Tibial artery (tissue), 4 donors: ENCODE measurements around the gene DACT2.

Experiments used
- DNase-seq, 2 donors: peaks; one replicate each; pipeline ENCODE4 v3.0.0-alpha.2; 2019
- H3K27ac ChIP-seq, 2 donors: fragments of 200-600 bp; sonication (generic) in 1 of 2; 1 replicate in 1 of 2; 2 replicates in 1 of 2; pipeline ENCODE4 v1.5.1; 2018 to 2019; ENCODE audit warnings: mild to moderate bottlenecking in 1 of 2
- H3K27me3 ChIP-seq, 2 donors: fragments of 200-600 bp; sonication (generic) in 1 of 2; one replicate each; pipeline versions ENCODE4 v1.5.1 to v1.6.0; 2016 to 2019
- H3K36me3 ChIP-seq, 3 donors: fragments of 200-600 bp; sonication (generic) in 2 of 3; one replicate each; pipeline ENCODE4 v1.5.1; 2016 to 2019; ENCODE audit warnings: mild to moderate bottlenecking in 2 of 3
- H3K4me1 ChIP-seq, 4 donors: fragments of 200-600 bp; sonication (generic) in 2 of 4; 1 replicate in 3 of 4; 2 replicates in 1 of 4; pipeline ENCODE4 v1.5.1; 2016 to 2019
- H3K4me3 ChIP-seq, 2 donors: fragments of 200-600 bp; sonication (generic) in 1 of 2; 1 replicate in 1 of 2; 2 replicates in 1 of 2; pipeline ENCODE4 v1.5.1; 2018 to 2019; ENCODE audit warnings: mild to moderate bottlenecking in 2 of 2
- H3K9me3 ChIP-seq, 3 donors: fragments of 200-600 bp; sonication (generic) in 1 of 3; one replicate each; pipeline ENCODE4 v1.5.1; 2016 to 2019
- intact Hi-C: fragments of 100-400 bp; cut with DNase I; formaldehyde crosslinking; loops from one replicate; pipeline ENCODE4 v1.15.0; 2023; ENCODE audit warnings: low total_unique reads
- TF ChIP-seq, protein P1 (sequence below), 2 experiments: fragments of 200-600 bp in 1 of 2; fragments of 450-650 bp in 1 of 2; IDR thresholded peaks; one replicate each; pipeline ENCODE4 v1.5.1; 2017 to 2019; ENCODE audit warnings: antibody characterized with exemption in 2 of 2, mild to moderate bottlenecking in 1 of 2, moderate library complexity in 1 of 2

DACT2 gene

DNA sequence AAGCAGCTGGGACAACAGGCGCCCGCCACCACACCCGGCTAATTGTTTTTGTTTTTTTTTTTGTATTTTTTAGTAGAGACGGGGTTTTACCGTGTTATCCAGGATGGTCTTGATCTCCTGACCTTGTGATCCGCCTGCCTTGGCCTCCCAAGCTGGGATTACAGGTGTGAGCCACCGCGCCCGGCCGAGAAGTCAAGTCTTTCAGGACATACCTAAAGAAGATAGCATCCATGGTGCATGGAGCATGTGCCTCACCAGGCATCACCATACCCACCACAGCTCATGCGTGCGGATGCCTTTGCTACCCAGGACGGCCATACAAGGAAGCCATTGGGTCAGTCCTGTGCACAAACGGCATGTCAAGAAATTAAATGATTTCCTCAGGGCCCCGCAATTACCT, 60.8 kb downstream of the DACT2 start:
- Histone ChIP-seq H3K36me3 (no peaks in the 10 kb centered on the region), H3K9me3 (peaks cover 0 to 9% (median 4%) of the 10 kb centered on the region in 3 donors), H3K27me3 (peaks cover 0 to 5% of the 10 kb centered on the region in 2 donors), H3K4me3 (no peak overlapping the region), H3K27ac (no peak overlapping the region), H3K4me1 (no peaks in the 10 kb centered on the region)
- DNase-seq, result no peak
- intact Hi-C loops, result no loop called here
- TF ChIP-seq, protein P1, sequence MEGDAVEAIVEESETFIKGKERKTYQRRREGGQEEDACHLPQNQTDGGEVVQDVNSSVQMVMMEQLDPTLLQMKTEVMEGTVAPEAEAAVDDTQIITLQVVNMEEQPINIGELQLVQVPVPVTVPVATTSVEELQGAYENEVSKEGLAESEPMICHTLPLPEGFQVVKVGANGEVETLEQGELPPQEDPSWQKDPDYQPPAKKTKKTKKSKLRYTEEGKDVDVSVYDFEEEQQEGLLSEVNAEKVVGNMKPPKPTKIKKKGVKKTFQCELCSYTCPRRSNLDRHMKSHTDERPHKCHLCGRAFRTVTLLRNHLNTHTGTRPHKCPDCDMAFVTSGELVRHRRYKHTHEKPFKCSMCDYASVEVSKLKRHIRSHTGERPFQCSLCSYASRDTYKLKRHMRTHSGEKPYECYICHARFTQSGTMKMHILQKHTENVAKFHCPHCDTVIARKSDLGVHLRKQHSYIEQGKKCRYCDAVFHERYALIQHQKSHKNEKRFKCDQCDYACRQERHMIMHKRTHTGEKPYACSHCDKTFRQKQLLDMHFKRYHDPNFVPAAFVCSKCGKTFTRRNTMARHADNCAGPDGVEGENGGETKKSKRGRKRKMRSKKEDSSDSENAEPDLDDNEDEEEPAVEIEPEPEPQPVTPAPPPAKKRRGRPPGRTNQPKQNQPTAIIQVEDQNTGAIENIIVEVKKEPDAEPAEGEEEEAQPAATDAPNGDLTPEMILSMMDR (IDR thresholded peaks at IDR 0.05), result no peak

DNA sequence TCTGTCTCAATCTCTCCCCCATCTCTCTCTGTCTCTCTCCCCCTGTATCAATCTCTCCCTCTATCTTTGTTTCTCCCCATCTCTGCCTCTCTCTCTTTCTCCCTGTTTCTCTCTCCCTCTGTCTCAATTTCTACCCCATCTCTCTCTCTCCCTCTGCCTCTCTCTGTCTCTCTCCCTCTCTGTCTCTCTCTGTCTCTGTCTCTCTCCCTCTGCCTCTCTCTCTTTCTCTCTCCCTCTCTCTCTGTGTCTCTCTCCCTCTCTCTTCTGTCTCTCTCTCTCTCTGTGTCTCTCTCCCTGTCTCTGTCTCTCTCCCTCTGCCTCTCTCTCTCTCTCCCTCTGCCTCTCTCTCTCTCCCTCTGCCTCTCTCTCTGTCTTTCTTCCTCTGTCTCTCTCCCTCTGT, 62.6 kb downstream of the DACT2 start:
- no peaks in the 10 kb centered on the region for H3K4me1 ChIP-seq
- DNase-seq, result no peak

More for the DNA sequence above, 62.6 kb downstream of the DACT2 start:
- no peak overlapping the region for H3K4me3 ChIP-seq
- intact Hi-C loops, result no loop called here
- no peaks in the 10 kb centered on the region for H3K36me3 ChIP-seq
- H3K9me3 ChIP-seq, result peaks cover 0 to 9% (median 4%) of the 10 kb centered on the region in 3 donors
- TF ChIP-seq, protein P1 (IDR thresholded peaks at IDR 0.05), result no peak
- peaks cover 0 to 5% of the 10 kb centered on the region in 2 donors for H3K27me3 ChIP-seq
- H3K27ac ChIP-seq, result no peak overlapping the region
